Glutamatergic neuron (in vitro differentiated cells): ENCODE data around the gene ZCCHC2. TPM values are rescaled to one million over a fixed set of nuclear protein-coding genes. Genes with fewer than 3 reads are reported as not detected.
A peak's percentile ranks its signal among the peaks of the same experiment; 100 is the strongest.

Source experiments
- DNase-seq: peaks from one replicate; pipeline ENCODE4 v3.0.0; 2022
- H3K27ac Mint-ChIP-seq: one replicate; pipeline ENCODE4 v1.8.0; 2020; ENCODE audit warnings: mild to moderate bottlenecking, mixed read lengths, inconsistent platforms; ENCODE audit not compliant: unreplicated experiment
- H3K27me3 Mint-ChIP-seq: one replicate; pipeline ENCODE4 v1.8.0; 2020; ENCODE audit warnings: mild to moderate bottlenecking, moderate library complexity, mixed read lengths, inconsistent platforms; ENCODE audit not compliant: unreplicated experiment
- H3K36me3 Mint-ChIP-seq: one replicate; pipeline ENCODE4 v1.8.0; 2020; ENCODE audit warnings: mild to moderate bottlenecking, mixed read lengths, inconsistent platforms; ENCODE audit not compliant: unreplicated experiment
- H3K4me1 Mint-ChIP-seq: one replicate; pipeline ENCODE4 v1.8.0; 2020; ENCODE audit warnings: mild to moderate bottlenecking, low read depth, mixed read lengths, inconsistent platforms; ENCODE audit not compliant: unreplicated experiment
- H3K4me3 Mint-ChIP-seq: one replicate; pipeline ENCODE4 v1.8.0; 2020; ENCODE audit warnings: mild to moderate bottlenecking, mixed read lengths, inconsistent platforms; ENCODE audit not compliant: unreplicated experiment
- H3K9me3 Mint-ChIP-seq: one replicate; pipeline ENCODE4 v1.8.0; 2020; ENCODE audit warnings: mild to moderate bottlenecking, moderate library complexity, mixed read lengths, inconsistent platforms; ENCODE audit not compliant: unreplicated experiment
- CTCF ChIP-seq: fragments of 200-600 bp; sonication (generic); IDR thresholded peaks from one replicate; pipeline ENCODE4 v1.5.0; 2021; ENCODE audit not compliant: partially characterized antibody, unreplicated experiment
- total RNA-seq: library from RNA; stranded (reverse); fragmentation: NEBNext Ultra II Directional; extraction: Animal tissue kit (Norgen Biotek cat#: 25700); gene quantifications from one replicate; pipeline ENCODE4 v1.2.1, GENCODE V29; 2021; ENCODE audit not compliant: unreplicated experiment

ZCCHC2 gene
- total RNA-seq, 1 donor from 2014 or later: 9.9 TPM

- Mint-ChIP-seq H3K4me1 (peaks cover 29% of the 10 kb centered on the region), H3K36me3 (no peaks in the 10 kb centered on the region), H3K4me3 (peak overlapping the region; percentile 78), H3K27ac (peak overlapping the region; percentile 93), H3K27me3 (peaks cover 12% of the 10 kb centered on the region), H3K9me3 (peaks cover 6% of the 10 kb centered on the region)
- TF ChIP-seq CTCF: no peak
- DNase-seq: no peak
Observed at GRCh38 chr18:62610351-62610700, 87.5 kb downstream of the ZCCHC2 start.

- peak; percentile 60 for DNase-seq
- Mint-ChIP-seq H3K27me3 (peaks cover 12% of the 10 kb centered on the region), H3K9me3 (peaks cover 6% of the 10 kb centered on the region), H3K27ac (peak overlapping the region; percentile 93), H3K4me1 (peaks cover 29% of the 10 kb centered on the region), H3K36me3 (no peaks in the 10 kb centered on the region), H3K4me3 (peak overlapping the region; percentile 78)
- TF ChIP-seq CTCF: no peak
Observed at GRCh38 chr18:62610701-62611411, 88.0 kb downstream of the ZCCHC2 start.

GRCh38 chr18:62611453-62612288 is 88.8 kb downstream of the ZCCHC2 start:
- DNase-seq: no peak
- TF ChIP-seq CTCF: no peak

GRCh38 chr18:62612289-62612645 is 89.4 kb downstream of the ZCCHC2 start:
- Mint-ChIP-seq H3K9me3 (peaks cover 8% of the 10 kb centered on the region), H3K27me3 (peaks cover 10% of the 10 kb centered on the region), H3K4me3 (peak overlapping the region; percentile 6), H3K36me3 (no peaks in the 10 kb centered on the region), H3K4me1 (peaks cover 27% of the 10 kb centered on the region), H3K27ac (no peak overlapping the region)
- TF ChIP-seq CTCF: no peak
- no peak for DNase-seq

More at GRCh38 chr18:62611453-62612288, 88.8 kb downstream of the ZCCHC2 start:
- Mint-ChIP-seq H3K4me1 (peaks cover 27% of the 10 kb centered on the region), H3K4me3 (peak overlapping the region; percentile 78), H3K27me3 (peaks cover 12% of the 10 kb centered on the region), H3K9me3 (peaks cover 8% of the 10 kb centered on the region), H3K27ac (no peak overlapping the region), H3K36me3 (no peaks in the 10 kb centered on the region)

GRCh38 chr18:62612776-62613175 is 90.0 kb downstream of the ZCCHC2 start:
- Mint-ChIP-seq H3K4me1 (peaks cover 26% of the 10 kb centered on the region), H3K36me3 (no peaks in the 10 kb centered on the region), H3K9me3 (peaks cover 8% of the 10 kb centered on the region), H3K4me3 (peak overlapping the region; percentile 6), H3K27ac (no peak overlapping the region), H3K27me3 (peaks cover 9% of the 10 kb centered on the region)
- no peak for TF ChIP-seq CTCF
- DNase-seq: no peak
